22Rv1 (cell line): ENCODE results near the gene KMT5C.
A peak's percentile ranks its signal among the peaks of the same experiment; 100 is the strongest.

ENCODE experiments used
- ZFX ChIP-seq: fragments of 450-650 bp; IDR thresholded peaks from 2 replicates; pipeline ENCODE4 v1.6.1; 2017; ENCODE audit warnings: antibody characterized with exemption, borderline replicate concordance
- TF ChIP-seq, protein P1 (sequence below): fragments of 450-650 bp; IDR thresholded peaks from 2 replicates; pipeline ENCODE4 v1.5.1; 2017; ENCODE audit warnings: mild to moderate bottlenecking

- TF ChIP-seq, protein P1, sequence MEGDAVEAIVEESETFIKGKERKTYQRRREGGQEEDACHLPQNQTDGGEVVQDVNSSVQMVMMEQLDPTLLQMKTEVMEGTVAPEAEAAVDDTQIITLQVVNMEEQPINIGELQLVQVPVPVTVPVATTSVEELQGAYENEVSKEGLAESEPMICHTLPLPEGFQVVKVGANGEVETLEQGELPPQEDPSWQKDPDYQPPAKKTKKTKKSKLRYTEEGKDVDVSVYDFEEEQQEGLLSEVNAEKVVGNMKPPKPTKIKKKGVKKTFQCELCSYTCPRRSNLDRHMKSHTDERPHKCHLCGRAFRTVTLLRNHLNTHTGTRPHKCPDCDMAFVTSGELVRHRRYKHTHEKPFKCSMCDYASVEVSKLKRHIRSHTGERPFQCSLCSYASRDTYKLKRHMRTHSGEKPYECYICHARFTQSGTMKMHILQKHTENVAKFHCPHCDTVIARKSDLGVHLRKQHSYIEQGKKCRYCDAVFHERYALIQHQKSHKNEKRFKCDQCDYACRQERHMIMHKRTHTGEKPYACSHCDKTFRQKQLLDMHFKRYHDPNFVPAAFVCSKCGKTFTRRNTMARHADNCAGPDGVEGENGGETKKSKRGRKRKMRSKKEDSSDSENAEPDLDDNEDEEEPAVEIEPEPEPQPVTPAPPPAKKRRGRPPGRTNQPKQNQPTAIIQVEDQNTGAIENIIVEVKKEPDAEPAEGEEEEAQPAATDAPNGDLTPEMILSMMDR = peak; percentile 34; the same call in 1 of the 2 replicates
- TF ChIP-seq ZFX = no peak
These were observed at the start of gene KMT5C for GRCh38 chr19:55339105-55339888.
